Measurements from ENCODE around the gene FNDC3B.

FNDC3B gene

DNA sequence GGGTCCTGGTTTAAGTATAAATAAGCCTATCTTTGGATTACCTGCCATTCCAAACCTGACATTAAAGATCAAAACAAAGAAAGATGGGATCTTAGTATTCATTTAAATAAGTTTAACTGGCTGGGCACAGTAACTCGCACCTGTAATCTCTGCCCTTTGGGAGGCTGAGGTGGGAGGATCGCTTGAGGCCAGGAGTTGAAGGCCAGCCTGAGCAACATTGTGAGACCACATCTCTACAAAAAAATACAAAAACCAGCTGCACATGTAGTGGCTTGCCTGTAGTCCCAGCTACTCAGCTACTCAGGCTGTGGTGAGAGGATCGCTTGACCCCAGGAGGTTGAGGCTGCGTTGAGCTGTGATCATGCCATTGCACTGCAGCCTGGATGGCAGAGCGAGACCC lies 176.9 kb downstream of the FNDC3B start:
- no peak for DNase-seq (ENCODE audit: low read depth)

DNA sequence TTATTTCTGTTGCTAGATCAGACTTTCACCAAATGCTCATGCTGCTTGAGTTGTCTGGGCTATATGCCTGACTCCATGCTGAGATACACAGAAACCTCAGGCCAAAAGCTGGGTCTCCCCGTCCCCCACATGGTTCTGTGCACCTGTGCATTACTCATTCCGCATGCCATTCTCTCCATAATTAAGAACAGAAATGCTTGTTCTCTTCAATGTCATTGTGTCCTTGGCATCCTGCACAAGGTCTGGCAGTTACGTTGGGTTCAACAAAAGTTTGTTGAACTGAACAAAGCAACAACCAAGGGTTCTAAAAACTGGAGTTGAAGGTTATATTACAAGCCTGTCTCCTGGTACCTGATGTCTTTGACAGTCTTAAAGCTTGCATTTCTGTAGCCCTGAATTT lies 177.5 kb downstream of the FNDC3B start:
- DNase-seq (ENCODE audit: low read depth) = no peak

DNA sequence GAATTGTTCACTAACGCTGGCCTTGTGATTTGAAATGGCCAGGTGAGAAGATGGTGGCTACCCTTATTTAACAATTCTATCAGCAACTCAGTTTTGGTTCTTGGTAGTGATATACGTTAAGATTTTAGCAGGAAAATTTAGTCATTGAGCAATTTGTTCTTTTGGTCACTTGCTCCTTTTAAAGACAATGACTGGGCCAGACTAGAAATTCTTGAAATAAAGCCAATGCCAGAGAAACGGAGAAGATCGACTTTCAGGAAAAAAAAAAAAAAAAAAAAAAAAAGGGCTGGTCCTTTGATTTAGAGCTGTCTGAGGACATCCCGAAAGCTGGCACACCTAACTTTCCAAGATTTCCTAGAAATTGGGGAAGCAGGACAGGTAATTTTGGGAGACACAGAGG lies 178.5 kb downstream of the FNDC3B start:
- DNase-seq (ENCODE audit: low read depth) = no peak

DNA sequence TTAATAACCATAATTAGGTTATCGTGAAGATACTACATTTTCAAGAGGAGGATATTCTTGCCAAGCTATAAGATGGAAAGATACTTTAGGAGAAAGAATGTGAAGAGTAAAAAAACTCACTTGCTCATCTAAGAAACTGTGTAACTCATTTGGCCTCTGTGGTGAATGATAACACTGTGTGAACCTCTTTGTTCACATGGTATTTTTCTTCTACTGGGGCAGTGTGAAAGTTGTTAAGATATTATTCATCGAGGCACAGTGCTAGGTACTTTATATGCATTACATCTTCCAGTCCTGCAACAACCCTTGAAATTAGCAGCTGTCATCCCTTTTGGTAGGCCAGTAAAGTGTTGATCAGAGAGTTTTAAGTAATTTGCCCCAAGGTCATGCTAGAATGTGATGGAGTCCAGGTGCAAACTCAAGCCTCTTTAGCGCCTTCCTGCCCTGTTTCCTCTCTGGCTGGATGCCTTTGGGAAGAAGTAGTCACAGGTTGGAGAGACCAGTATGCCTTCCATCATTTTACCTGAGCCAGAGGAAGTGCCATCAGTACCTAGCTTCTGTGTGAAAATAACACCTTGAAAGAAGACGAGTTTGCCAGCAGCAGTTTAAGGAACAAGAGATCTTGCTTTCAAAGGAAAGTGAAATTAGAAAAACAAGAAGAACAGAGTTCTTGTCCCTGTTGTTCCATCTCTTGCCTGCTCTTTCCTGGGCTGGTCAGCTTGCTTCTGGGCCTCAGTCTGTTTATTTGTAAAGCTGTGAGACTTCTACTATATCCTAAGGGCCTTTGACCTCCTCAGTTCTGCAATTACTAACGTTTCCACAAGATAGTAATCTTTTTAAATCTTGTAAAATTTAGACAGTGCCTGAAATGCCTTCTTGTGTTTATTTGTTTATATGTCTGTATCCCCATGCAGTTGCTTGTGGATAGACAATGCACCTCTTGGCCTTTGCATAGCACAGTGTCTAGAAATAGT lies 179.3 kb downstream of the FNDC3B start:
- DNase-seq (ENCODE audit: low read depth) = no peak

DNA sequence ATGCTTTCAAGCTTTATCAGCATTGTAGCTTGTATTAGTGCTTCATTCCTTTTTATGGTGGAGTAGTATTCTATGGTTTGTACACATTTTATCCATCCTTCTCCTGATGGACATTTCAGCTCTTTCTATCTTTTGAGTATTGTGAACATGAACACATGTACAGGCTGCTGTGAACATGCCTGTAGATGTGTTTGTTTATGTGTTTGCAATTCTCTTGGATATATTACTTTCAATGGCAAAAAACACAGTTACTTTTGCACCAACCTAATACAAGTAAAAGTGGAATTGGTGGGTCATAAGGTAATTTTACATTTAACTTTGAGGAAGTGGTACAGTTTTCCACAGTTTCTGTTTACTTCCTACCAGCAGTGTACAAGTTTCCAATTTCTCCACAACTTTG lies 180.4 kb downstream of the FNDC3B start:
- no peak for DNase-seq (ENCODE audit: low read depth)

DNA sequence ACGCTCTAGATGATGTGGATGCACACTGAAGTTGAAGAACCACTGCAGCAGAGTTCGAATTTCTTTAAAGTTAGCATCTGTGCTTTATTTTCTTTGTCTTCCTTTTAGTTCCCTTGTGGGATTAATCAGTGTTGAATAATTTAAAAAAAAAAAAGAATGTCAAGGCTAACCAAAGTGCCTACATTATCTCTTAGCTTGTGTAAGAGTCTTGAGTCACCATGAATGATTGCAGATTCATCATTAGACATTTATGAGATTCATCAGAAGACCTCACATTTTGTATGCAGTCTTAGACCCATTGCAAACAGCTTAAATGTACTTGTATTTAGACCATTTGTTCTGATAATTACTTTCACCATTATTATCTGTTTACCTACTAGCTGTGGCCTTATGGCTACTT lies 182.2 kb downstream of the FNDC3B start:
- DNase-seq (ENCODE audit: low read depth) = peak; percentile 27

DNA sequence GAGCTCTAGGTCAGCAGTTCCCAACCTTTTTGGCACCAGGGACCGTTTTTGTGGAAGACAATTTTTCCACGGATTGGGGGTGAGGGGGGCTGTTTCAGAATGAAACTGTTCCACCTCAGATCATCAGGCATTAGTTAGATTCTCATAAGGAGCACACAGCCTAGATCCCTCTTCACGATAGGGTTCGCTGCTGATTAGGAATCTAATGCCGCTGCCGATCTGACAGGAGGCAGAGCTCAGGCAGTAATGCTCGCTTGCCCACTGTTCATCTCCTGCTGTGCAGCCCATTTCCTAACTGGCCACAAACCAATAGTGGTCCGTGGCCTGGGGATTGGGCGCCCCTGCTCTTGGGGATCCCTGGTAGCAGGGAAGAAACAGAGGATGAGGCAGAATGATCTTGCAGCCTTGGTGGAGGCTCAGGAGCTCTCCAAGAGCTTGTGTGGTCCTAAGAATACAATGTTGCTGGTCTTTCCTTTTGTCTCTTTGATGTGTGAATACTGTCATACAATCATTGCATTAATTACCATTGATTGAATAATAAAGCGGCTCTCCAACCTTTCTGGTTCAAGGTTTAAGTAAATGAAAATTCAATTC lies 183.2 kb downstream of the FNDC3B start:
- DNase-seq (ENCODE audit: low read depth) = no peak

DNA sequence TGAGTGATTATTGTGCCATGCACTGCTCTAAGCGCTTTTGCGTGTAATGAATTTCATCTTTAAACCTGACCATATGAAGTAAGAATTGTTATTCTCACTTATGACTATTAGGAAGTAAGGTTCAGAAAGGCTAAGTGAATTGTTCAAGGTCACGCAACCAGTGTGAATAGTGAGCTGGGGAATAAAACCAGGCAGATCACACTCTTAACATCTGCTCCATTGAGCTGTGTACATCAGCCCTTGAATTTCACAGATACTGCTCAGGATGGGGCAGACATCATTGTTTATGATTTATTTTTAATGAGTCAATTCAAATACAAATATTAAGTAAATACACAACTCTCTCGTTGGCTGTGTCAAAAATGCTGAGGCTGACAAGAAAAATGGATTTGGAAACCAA lies 184.5 kb downstream of the FNDC3B start:
- DNase-seq (ENCODE audit: low read depth) = no peak

DNA sequence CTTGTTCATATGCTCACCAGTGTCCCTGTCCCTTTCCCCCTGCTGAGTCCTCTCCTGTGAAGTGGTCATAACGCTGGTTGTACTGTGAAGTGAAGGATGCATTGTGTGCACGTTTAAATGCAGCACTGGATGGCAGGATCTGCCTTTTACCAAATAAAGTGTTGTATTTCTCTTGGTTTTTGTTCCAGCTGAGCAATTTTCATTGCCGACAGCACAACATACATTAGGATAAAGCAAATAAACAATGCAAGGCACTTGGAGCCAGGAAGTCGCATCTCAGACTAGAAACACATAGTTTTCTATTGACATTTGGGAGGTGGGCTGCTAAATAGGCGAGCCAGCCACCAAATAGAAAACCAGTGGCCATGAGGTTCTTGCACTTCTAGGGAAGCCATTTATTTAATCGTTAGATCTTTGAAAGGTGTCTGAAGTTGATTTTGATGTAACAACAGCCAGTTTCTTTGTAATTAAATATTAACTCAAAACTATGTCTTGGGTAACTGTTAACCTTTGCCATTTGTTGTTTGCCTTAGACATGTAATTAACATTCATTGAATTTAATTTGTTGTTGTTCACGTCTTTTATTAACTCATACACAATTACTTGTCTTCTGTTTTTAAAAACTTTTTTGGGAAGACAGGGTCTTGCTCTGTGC lies 185.3 kb downstream of the FNDC3B start:
- DNase-seq (ENCODE audit: low read depth) = no peak

DNA sequence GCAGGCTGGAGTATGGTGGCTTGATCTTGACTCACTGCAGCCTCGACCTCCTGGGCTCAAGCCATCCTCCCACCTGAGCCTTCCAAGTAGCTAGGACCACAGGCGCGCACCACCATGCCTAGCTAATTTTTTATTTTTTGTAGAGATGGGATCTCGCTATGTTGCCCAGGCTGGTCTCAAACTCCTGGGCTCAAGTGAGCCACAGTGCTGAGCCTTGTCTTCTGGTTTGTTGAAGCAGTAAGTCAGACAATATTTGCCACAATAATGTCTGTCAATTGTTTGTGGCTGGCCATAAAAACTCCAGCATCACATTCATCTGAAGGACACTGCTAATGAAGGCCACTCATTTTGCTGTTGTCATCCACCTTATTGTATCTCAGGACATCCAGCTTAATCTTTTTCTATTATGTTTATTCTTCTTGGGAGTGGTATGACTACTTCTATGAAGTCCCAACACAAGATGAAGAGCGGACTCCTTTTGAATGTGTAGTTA lies 185.9 kb downstream of the FNDC3B start:
- DNase-seq (ENCODE audit: low read depth) = no peak

DNA sequence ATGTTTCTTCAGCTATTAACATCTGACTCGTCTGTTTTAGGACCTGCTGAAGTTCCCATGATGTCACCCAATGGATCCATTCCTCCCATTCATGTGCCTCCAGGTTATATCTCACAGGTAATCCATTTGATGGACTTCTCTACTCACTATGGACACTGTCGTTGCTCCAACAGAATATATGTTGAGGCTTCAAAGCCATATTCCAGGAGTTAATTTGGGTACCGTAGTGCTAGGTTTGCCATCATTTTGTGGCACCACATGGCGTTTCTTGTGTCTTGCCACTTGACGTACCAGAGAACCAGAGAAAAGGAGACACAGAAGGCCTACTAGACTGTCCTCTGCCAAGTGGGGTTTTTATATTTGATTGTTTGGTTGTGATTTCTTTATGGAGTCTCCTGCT lies 187.5 kb downstream of the FNDC3B start:
- DNase-seq (ENCODE audit: low read depth) = no peak

DNA sequence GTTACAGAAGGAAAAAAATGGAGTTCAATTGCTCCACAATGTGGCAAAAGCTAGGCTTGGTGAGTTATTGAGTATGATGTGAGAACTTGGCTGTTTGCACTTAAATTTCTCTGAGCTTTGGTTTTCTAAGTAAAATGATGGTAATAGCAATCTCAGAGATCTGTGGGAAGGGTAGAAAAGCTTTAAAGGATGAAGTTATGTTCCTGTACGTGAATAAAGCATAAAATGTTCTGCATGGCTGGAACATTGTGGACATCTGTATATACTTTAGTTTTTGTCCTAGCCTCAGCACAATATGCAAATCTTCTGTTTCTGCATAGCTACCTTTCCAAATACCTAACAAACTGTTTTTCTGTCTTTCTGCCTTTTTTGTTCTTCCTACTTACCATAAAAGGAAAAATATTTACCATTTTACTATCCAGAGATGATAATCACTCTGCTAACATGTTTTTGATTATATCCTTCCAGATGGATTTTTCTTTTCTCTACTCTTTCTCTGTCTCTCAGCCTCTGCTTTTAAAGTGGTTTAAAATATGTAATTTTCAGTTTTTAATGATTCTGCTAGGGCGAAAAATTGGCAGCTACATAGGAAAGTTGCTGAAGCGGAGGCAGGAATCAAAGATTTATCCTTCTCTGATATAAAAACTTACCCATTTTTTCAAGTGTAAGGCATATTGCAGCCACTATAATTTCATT lies 188.1 kb downstream of the FNDC3B start:
- DNase-seq (ENCODE audit: low read depth) = no peak

DNA sequence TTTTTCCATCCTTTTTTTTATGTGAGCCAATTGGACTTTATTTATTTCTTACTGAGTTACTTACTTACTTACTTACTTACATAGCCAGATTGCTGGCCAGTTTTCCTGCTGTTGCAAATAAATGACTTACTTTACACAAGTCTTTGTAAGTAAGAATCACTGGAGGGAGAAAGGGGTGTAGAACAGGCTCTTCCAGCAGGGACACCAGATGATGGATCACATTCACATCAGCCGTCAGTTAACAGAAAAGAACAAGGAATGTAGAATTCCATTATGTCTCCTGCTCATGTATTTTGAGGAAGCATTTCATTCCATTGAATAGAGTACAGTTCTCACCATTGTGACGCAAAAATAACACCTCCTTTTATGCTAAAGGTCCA lies 188.6 kb downstream of the FNDC3B start:
- no peak for DNase-seq (ENCODE audit: low read depth)

DNA sequence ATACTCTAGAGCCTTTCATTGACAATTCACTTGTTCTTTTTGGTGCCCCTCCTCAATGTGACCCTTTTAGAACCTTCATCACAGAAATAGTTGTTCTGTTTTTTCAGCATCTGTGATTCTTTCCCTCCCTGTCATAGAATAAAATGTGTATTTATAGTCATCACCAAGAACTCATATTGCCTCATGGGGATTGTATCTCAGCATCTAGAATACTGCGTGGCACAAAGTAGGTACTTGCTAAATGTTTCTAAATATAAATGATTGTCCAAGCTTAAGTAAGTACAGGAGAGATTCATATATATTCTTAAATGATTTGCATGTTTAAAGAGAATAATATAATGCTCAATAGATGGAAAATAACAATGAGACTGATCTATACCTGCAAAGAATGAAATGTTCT lies 190.1 kb downstream of the FNDC3B start:
- no peak for DNase-seq (ENCODE audit: low read depth)

DNA sequence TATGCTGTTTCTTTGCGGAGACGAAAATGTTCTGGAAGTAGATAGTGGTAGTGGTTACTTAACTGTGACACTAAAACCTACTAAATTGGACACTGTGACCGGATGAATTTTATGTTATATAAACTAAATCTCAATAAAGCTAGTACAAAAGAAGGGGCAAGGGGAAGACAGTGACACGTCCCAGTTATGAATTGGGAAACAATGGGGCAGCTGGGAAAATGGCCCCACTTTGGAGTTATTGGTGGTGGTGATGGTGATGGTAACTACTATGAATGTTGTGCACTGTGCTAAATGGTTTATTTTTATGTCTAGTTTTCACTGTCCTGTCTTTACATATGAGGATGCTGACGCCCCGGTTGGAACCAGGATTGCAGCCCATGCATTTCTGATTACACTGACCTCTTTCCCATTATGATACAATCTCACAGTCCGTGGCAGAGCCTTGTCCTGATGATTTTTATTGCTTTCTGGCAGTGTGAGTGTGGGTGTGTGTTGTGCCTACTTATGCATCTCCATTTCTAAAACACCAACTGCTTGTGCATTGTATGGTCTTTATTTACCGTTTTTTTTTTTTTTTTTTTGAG lies 192.0 kb downstream of the FNDC3B start:
- DNase-seq (ENCODE audit: low read depth) = no peak

DNA sequence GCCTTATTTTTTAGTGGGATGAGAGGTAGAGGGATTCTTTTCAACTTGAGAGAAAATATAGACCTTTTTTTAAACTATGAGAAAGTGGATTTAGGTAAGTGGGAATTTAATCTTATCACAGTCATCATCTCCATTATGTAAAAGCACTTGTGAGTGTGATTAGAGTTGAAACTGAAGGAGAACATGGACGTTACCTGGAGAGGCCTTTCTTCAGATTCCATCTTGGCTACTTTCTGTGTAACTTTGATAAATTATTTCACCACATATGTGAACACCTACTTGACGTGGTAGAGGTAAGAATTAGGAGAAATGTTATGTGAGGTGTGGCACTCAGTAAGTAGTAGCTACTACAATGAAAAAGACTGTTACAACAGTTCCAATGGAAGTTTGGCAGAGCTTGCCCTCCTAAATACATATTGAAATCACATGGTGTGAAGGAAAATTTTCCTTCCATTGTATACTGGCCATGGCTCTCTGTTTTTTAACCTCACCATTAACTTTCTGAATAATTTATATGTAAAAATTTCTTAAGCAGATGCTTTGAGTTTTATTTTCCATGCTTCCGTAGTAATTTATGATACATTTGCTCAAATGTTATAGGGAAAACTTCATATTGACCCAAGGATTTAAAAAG lies 193.3 kb downstream of the FNDC3B start:
- DNase-seq (ENCODE audit: low read depth) = no peak

DNA sequence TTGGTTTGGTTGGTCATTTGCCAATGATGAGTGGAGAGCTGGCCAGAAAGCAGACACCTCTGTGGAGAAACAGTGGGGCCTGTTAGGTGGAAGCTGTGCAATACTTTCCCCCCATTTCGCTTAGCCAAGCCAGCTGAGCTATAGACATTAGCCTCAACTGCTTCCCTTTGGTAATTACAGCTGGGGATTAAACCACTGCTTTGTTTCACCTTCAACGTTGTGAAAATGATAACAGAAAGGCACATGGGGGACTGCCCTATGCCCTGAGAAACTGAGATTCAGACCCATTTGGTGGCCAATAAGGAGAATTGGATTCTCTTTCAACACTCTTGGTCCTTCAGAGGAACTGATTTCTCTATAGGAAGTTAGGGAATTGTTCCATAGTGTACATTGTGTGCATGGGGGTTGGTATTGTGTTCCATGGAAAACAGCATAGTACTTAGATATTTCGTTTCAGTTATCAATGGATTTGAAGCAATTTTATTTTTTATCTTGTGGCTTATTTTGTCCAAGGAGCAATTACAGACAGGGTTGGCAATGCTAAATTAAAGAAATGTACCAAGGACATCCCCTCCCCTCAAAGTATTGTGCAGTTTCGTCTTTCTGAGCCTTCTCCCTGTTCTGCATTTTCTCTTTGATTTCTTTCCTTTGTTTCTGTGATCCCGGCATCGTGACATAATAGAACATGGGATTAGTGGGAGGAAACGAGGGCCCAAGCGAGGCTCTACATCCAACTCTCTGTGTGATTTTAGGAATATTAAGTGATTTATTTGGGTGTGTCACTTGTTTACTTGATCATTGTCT lies 194.3 kb downstream of the FNDC3B start:
- no peak for DNase-seq (ENCODE audit: low read depth)

DNA sequence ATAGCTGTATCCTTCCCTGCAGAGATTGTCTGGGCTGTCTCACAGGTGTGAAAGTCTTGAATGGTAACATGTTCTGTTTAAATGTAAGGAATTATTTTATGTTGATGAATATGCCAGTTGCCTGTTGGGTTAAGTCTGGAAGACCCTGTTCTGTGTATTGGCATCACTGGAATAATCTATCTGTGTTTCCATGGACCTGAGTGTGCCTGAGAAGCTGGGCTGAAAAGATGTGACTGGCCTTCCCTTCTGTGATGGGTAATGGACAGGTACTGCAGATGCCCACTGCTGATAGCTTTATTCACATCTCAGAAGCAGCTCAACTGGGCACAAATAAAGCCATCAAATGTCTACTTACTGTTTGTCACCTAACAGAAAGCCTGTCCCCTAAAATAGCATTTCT lies 196.3 kb downstream of the FNDC3B start:
- DNase-seq (ENCODE audit: low read depth) = no peak

DNA sequence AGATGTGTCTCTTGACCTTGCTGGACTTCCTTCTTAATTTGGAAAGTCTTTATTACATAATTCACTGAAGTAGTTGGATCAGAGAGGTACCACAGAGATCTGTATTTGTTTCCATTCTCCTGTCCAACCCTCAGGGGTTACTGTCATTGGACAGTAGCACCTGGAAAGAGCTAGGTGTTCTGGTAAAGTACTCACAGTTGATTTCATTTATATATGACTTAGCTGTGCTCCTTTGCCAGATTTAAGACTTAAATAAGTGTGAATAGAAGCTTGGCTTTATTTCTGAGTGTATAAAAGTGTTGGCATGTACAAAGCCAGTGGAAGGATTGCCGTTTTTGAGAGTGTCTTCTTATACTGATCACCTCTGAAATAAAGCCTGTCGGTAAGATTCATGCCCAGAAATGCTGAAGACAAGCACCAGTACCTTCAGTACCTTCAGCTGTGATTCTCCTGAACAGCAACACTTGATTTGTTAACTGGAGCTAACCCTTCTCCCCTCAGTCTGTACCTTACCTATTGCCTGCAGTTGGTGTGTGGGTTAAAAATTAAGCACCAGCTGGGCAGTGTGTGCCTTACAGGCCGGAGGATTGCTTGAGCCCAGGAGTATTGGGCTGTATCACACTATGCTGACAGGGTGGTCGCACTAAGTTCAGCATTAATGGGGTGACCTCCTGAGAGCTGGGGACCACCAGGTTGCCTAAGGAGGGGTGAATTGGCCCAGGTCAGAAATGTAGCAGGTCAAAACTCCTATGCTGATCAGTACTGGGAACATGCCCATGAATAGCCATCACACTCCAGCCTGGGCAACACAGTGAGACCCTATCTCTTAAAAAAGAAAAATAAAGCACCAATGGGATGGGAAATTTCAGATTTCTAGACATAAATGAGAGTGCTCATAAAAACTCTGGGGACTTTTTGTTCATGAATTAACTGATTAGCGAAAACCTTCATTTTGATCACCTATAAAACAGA lies 197.7 kb downstream of the FNDC3B start:
- no peak for DNase-seq (ENCODE audit: low read depth)
